Measurements from ENCODE around the gene WHRN. TPM values are rescaled to one million over a fixed set of nuclear protein-coding genes. Genes with fewer than 3 reads are reported as not detected.

Gene WHRN
- total and polyA plus RNA-seq, 9 of the 15 experiments (the other 6 are each of a cell fraction or from before 2014, with no cell fraction given), result 0.31 to 14.1 (median 3.0) TPM

GRCh38 chr9:114503009-114503408 lies 2.3 kb downstream of the WHRN start:
- POLR2A ChIA-PET, result interaction anchor here (0.6 to 1.8 kb wide), 4 partner anchors 8 to 110 kb away, joined by 3 to 6 read pairs (median 4); partner anchors contain the start of gene ATP6V1G1
- intact Hi-C loops (cut with micrococcal nuclease), result loop anchor here (2.0 to 5.0 kb wide), 3 partner anchors 106 to 166 kb away; no protein-coding TSS in a partner anchor
- TF ChIP-seq PREB (CRISPR knock-in tag; IDR thresholded peaks at IDR 0.05) (no peak), MITF (IDR thresholded peaks at IDR 0.05) (no peak), ZBTB12 (CRISPR knock-in tag; IDR thresholded peaks at IDR 0.05) (no peak), KDM5B (IDR thresholded peaks at IDR 0.05; ENCODE audit: insufficient replicate concordance, low read depth, low read length) (peak; percentile 8), HDAC1 (IDR thresholded peaks at IDR 0.05) (0 out of 4 replicates have a peak, but pooled peaks of 1 of the 2 experiments have one; percentile 14), ZEB2 (IDR thresholded peaks at IDR 0.05) (0 out of 2 replicates have a peak, but pooled peaks have one; percentile 38), KAT2B (IDR thresholded peaks at IDR 0.05; ENCODE audit: low read depth, low read length) (no peak), NCOR1 (IDR thresholded peaks at IDR 0.05) (no peak), CHD2 (IDR thresholded peaks at IDR 0.05; ENCODE audit: low read depth, low read length) (no peak), SIRT6 (IDR thresholded peaks at IDR 0.05; ENCODE audit: low read depth, low read length) (no peak), ZNF165 (CRISPR knock-in tag; IDR thresholded peaks at IDR 0.05; ENCODE audit: borderline replicate concordance) (no peak), JUN (IDR thresholded peaks at IDR 0.05; ENCODE audit: borderline replicate concordance, low read depth, low read length) (no peak), JUN (CRISPR knock-in tag; IDR thresholded peaks at IDR 0.05; ENCODE audit: borderline replicate concordance) (no peak), ZNF143 (CRISPR knock-in tag; IDR thresholded peaks at IDR 0.05) (no peak), RCOR1 (IDR thresholded peaks at IDR 0.05; ENCODE audit: borderline replicate concordance in 1 of 2, low read depth in 2 of 2, low read length in 2 of 2) (peak in 1 of 2 experiments; percentile 44; a peak in 2 of 4 replicates), RNF2 (IDR thresholded peaks at IDR 0.05) (no peak), ZSCAN32 (CRISPR knock-in tag; IDR thresholded peaks at IDR 0.05) (no peak), PRPF4 (IDR thresholded peaks at IDR 0.05; ENCODE audit: insufficient read depth, low read depth, low read length, poor library complexity, severe bottlenecking) (no peak), EGR1 (conservative IDR thresholded peaks at IDR 0.05) (no peak), NFE2L1 (tag; IDR thresholded peaks at IDR 0.05; ENCODE audit: borderline replicate concordance, low read depth) (no peak), CTBP1 (IDR thresholded peaks at IDR 0.05; ENCODE audit: borderline replicate concordance) (peak; percentile 67; the same call in 1 of the 2 replicates)

More at GRCh38 chr9:114503009-114503408, 2.3 kb downstream of the WHRN start:
- no peaks in the 10 kb centered on the region for H3K9me1 ChIP-seq (ENCODE audit: control insufficient read depth, insufficient read depth, low read length)
- no TSS peak for BruUV-seq (replicated peaks)
- 6% methylated on average over 5 of the region's 7 CpGs for WGBS (ENCODE audit: insufficient coverage, low coverage, missing lambda C conversion rate)
- H3K36me3 ChIP-seq (ENCODE audit: control insufficient read depth, insufficient read depth, low read length), result peaks cover 7% of the 10 kb centered on the region; the same call in 1 of the 3 replicates
- peak; percentile 4; the same call in 1 of the 3 replicates for ATAC-seq
- in situ Hi-C loops (cut with MboI), result no loop called here
- no peaks in the 10 kb centered on the region for H4K20me1 ChIP-seq (replicated peaks; ENCODE audit: control insufficient read depth, insufficient read depth, low read length)
- no peaks in the 10 kb centered on the region for H3K9me3 ChIP-seq (replicated peaks; ENCODE audit: control insufficient read depth, insufficient read depth, low read depth, low read length)
- no peak for DNase-seq (ENCODE audit: extremely low read depth in 1 of 4, low spot score in 3 of 4)
- peak overlapping the region; percentile 85 for H3K4me2 ChIP-seq (ENCODE audit: insufficient read depth, low read length)
- peaks cover 0 to 2% of the 10 kb centered on the region in 2 experiments; a peak in 3 of 5 replicates for H3K27me3 ChIP-seq (ENCODE audit: control insufficient read depth in 2 of 2, insufficient read depth in 2 of 2, low read length in 2 of 2)
- peak overlapping the region; percentile 91; the same call in 2 of the 3 replicates for H3K27ac ChIP-seq (ENCODE audit: extremely low read depth, low read depth, low read length)
- peaks cover 51% of the 10 kb centered on the region for H3K79me2 ChIP-seq (ENCODE audit: control insufficient read depth, insufficient read depth, low read length)
- CTCF ChIA-PET (ENCODE audit: low intra/inter-chr PET ratio), result no interaction called here
- H3K4me1 ChIP-seq (replicated peaks in 1 of 2; ENCODE audit: control insufficient read depth in 2 of 2, insufficient read depth in 2 of 2, low read length in 2 of 2), result peaks cover 23 to 24% of the 10 kb centered on the region in 2 experiments; a peak in 3 of 5 replicates
- H2AFZ ChIP-seq (ENCODE audit: low read depth, low read length), result peak overlapping the region; percentile 86
- no peak for FAIRE-seq
- H3K9ac ChIP-seq (ENCODE audit: insufficient read depth in 1 of 2, low read depth in 2 of 2, low read length in 2 of 2), result peak overlapping the region; percentile 80 to 84
- peak overlapping the region; percentile 60 for H3K4me3 ChIP-seq

Measured in K562 (cell line).